Epithelial cell of proximal tubule (primary cell): ENCODE results near the gene DAO. TPM values are rescaled to one million over a fixed set of nuclear protein-coding genes. Genes with fewer than 3 reads are reported as not detected.

Experiments used
- DNase-seq: peaks from one replicate; pipeline ENCODE4 v3.0.0-alpha.2; 2011; ENCODE audit warnings: low read depth
- H3K4me3 ChIP-seq: 2 replicates; pipeline ENCODE4 v1.5.1; 2011; ENCODE audit warnings: low read depth, mild to moderate bottlenecking, low read length
- total RNA-seq: library from RNA; depleted of rRNA; stranded (reverse); fragments of >200 nt; gene quantifications from 2 replicates; pipeline ENCODE4 v1.2.3, GENCODE V29; 2015
- TF ChIP-seq, protein P1 (sequence below): conservative IDR thresholded peaks from 2 replicates; pipeline ENCODE4 v1.5.1; 2012; ENCODE audit warnings: low read depth, mild to moderate bottlenecking, low read length

DAO gene
- total RNA-seq, 1 donor from 2014 or later: not detected

DNA sequence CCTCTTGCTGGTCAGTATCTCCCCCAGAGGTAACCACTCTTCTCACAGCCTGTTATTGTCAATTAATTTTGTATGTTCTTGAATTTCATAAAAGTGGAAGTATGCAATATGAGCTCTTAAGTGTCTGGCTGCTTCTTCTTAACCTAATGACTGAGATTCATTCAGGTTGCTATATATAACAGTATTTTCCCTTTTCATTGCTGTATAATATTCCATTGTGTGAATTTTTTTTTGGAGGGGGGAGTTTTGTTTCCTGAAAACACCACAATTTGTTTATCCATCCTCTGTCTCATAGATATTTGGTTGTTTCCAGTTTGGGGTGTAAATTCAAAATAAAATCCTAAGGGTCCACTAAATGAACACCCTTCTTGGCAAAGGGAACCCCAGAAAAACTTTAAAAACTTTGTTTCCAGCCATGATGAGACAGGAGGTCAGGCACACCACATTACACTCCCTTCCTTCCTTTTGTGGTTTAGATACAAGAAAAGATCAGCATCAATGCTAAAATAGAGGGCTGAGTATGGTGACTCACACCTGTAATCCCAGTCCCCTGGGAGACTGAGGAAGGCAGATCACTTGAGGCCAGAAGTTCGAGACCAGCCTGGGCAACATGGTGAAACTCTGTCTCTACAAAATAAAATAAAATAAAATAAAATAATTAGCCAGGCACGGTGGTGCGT, 4.1 kb upstream of the DAO start:
- DNase-seq: no peak
- TF ChIP-seq, protein P1, sequence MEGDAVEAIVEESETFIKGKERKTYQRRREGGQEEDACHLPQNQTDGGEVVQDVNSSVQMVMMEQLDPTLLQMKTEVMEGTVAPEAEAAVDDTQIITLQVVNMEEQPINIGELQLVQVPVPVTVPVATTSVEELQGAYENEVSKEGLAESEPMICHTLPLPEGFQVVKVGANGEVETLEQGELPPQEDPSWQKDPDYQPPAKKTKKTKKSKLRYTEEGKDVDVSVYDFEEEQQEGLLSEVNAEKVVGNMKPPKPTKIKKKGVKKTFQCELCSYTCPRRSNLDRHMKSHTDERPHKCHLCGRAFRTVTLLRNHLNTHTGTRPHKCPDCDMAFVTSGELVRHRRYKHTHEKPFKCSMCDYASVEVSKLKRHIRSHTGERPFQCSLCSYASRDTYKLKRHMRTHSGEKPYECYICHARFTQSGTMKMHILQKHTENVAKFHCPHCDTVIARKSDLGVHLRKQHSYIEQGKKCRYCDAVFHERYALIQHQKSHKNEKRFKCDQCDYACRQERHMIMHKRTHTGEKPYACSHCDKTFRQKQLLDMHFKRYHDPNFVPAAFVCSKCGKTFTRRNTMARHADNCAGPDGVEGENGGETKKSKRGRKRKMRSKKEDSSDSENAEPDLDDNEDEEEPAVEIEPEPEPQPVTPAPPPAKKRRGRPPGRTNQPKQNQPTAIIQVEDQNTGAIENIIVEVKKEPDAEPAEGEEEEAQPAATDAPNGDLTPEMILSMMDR: no peak
- no peak overlapping the region for H3K4me3 ChIP-seq

DNA sequence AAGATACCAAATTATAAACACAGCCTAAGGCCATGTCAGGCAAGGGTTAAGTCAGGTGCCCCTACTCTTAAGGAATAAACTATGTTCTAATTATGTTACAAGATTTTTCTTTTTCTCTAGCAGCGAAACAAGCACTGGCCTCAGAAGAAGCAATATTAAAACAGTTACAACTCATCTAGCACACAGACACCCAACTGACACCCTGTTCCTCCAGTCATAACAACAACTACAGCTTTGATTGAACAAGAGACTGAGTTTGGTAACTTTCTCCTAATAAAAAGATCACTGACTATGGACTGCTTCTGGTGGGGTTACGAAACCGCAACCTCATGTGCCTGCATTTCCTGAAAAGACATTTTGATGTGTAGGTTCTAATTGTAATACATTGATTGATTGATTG, 3.3 kb upstream of the DAO start:
- H3K4me3 ChIP-seq: no peak overlapping the region
- TF ChIP-seq, protein P1: no peak

DNA sequence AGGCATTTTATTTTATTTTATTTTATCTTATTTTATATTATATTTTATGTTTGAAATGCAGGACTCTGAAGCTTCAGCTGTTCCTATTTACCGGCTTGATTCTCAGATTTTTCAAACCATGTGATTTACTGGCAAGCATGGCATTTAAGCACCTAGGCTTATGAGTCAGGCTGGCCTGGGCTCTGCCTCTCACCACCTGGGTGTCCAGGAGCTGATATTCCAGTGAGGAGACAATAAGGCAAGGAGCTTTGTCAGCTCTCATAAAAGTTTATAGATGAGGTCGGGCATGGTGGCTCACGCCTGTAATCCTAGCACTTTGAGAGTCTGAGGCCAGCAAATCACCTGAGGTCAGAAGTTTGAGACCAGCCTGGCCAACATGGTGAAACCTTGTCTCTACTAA, 2.1 kb downstream of the DAO start:
- peak; percentile 19 for DNase-seq
- TF ChIP-seq, protein P1: no peak
- H3K4me3 ChIP-seq: no peak overlapping the region

More for the DNA sequence above, 3.3 kb upstream of the DAO start:
- DNase-seq: no peak

GRCh38 chr12:108884116-108885012, 4.5 kb downstream of the DAO start:
- TF ChIP-seq, protein P1: peak; percentile 83
- DNase-seq: no peak
- no peak overlapping the region for H3K4me3 ChIP-seq

DNA sequence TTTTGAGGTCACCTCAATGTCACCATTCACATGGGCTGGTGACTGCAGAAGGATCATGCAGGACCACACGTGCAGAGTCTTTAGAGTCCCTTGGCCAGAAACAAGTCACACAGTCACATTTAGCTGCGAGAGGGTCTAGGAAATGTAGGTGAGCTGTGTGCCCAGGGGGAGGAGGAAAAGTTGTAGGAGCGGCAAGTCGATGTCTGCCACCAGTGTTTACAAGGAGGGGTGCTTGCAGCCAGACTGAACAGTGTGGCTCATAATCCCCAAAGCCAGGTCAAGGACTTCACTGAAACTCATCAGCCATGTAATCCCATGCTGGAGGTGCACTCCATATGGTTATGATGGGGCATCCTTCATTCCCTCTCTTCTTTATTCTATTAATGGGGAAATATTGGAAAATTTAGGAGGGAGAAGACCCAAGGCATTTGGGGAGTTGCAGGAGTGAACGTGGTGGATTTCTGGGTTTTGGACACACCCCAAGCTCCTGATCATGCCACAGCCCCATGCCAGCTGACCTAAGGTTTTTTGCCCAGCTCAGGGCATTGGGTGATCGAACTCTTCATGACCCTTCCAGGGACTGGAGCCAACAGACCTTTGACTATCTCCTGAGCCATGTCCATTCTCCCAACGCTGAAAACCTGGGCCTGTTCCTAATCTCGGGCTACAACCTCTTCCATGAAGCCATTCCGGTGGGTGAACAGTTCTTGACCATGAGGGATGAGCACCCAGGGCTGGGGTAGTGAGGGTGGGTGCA, 7.2 kb downstream of the DAO start:
- H3K4me3 ChIP-seq: no peak overlapping the region
- no peak for DNase-seq
- TF ChIP-seq, protein P1: no peak

- no peak for DNase-seq
- no peak overlapping the region for H3K4me3 ChIP-seq
- TF ChIP-seq, protein P1: no peak
Observed at GRCh38 chr12:108888031-108888430, 8.1 kb downstream of the DAO start.
